Measurements from ENCODE around the gene FAM204A. TPM values are rescaled to one million over a fixed set of nuclear protein-coding genes. Genes with fewer than 3 reads are reported as not detected.

Gene FAM204A
- 61.6 and 65.2 TPM in 2 replicates for polyA plus RNA-seq (2014; cell fraction: cytosol; rRNA removed)
- polyA plus RNA-seq (2014; cell fraction: nucleus; rRNA removed): 17.6 and 23.0 TPM in 2 replicates

DNA sequence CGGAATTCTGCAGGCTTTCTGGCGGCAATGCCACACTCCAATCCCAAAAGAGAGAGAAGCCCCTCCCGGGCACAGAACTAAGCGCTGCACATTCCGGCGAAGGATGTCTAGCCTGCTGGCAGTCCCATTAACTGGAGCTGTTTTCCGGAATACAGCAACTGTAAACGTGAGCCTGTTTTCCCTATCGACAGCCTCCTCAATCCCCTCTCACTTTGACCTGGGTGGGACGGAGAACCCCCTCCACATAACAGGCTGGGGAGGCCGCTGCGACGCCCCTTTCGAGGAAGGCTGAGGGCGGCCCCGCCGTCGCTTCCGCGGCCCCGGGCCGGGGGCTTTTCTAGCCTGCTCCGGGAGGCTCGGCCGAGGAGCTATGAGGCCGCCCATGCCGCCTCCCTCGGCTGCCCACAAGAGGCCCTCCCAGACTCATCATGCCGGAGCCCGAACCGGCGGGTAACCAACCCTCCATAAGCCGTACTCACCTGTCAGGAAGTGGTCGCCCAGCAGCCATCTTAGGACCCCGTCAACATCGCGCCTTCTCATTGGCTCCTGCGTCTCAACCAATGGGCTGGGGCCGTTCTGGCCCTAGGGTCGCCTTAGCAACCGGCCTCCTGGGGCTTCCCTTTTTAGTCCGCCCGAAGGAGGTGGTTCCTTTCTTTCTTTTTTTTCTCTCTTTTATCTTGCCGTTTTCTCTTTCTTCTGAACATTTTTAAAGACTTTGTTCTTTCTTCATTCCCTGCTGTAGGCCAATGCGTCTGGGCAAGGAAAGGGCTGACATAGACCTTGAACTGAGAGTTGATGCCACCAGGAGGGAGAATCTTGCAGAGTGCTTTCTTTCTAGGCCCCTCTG lies at the start of gene FAM204A:
TSS of gene FAM204A (minus strand) at position 534 of the 847 bp plus-strand sequence. CDS start 5,909 bp downstream, outside the sequence.
- DNase-seq (ENCODE audit: low spot score): peak; percentile 89

DNA sequence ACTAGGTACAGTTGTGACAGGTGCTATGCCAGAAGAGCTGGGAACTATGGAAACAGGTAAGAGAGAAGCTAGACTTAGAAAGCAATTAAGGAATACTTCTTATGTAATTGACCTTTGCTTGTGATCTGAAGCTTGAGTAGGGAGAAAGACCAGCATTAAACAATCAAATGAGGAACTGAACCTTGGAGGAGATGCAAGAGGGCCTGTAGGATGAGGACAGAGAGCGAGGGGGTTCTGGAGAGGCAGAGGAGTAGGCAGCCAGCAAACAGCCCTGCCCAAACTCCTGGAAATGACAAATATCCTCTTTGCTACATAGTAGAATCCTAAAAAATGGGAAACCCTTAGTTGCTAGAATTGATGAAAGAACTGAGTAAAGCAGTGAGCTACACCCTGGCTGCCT lies 41.6 kb upstream of the FAM204A start:
- DNase-seq (ENCODE audit: low spot score): no peak

DNA sequence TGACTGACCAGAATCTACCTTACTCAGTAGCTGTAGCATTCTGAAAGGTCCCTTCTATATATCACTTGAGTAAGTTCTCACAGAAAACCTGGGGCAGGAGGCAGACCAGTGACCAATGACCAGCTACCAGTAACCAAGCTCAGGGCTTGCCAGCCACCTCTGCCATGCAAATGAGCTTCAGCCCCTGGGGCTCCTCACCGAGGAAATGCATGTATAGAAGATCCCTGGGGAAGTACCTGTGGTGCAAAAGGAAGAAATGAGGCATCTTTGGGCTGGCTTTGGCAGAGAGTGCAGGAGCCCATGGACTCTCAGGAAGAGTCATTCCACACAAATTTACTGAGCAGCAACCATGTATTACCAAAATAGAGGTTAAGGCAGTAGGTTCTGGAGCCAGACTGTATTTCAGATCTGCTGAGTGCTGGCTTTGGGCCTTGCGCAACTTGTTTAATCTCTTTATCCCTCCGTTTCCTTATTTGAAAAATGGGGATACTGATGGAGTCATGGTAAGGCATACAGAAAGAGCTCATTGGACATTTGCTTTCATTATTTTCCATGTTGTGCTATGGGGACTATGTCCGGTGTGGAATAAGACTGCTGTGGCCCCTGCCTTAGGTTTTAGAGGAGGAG lies 41.1 kb upstream of the FAM204A start:
- DNase-seq (ENCODE audit: low spot score): no peak

DNA sequence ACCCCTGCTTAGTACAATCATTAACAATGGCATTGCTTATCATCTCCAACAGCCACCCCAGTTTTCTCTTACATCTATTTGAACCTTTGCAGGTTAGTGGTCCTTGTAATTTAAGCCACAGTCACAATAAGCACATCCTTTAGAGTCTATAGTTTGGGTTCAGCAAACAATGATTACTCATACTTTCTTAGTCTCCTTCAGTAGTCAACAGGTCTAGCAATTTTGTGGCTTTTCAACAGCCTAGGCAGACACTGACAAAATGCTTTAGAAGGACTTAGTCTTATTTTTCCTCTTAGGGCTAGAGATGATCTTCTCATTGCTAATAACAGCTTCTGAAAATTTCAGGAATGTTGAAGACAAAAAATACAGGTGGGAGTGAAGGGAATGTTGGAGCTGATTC lies 32.3 kb upstream of the FAM204A start:
- no peak for DNase-seq (ENCODE audit: low spot score)

DNA sequence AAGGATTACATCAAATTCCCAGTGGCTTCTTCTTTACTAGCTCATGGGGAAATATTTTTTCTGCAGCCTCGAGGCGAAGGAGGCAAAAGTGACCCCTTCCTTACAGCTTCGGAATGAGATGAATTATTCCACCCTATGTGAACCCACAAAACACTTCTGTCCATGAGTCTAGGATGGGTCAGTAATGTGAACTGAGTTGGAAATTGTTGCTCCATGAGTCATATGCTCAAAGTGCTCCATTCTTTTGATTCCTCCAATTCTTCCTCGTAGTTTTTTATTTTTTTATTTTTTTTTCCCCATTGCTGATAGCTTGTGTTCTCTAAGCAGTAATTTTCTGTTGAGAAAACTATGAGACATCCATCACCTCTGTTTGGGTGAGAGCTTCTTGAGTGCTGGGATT lies 31.7 kb upstream of the FAM204A start:
- DNase-seq (ENCODE audit: low spot score): no peak

DNA sequence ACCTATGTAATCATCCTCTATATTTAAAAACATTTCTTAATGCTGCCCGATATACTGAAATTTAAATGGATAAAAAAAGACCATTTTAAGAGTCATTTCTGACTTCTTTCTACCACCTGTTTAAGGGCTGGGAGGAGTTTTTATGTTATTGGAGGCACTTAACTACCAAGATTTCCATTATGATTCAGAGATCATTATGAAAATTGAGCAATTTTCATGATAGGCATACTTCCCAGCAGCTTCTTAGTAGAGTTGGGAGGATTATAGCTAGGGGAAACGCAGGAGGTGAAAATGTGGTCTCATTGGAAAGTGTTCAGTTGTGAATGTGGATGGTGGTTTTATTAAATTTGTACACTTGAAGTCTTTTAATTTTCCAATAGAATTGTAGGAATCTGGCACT lies 28.4 kb upstream of the FAM204A start:
- DNase-seq (ENCODE audit: low spot score): no peak

DNA sequence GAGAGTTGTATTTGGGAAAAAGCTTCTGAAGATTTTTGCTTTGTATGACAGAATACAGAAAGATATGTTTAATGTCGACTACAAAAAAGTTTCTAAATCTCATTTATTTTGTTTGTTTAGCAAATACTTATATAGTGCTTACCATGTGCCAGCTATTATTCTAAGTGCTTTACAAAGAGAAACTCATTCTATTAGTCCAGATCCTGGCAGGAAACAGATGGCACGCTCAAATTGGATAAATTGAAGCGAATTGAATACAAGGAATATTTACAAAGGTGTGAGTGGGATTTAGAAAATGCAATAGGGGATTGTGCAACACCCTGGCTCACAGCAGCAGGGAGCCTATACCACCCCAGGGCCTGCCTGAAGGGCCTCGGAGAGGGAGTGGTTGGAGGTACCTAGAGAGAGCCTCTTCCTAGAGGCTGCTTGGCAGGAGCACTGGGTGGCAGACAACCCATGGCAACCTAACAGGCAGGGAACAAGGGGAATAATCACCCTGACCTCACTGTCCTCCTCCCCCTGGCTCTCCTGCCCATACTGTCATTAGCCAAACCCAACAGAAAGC lies 27.6 kb upstream of the FAM204A start:
- no peak for DNase-seq (ENCODE audit: low spot score)

DNA sequence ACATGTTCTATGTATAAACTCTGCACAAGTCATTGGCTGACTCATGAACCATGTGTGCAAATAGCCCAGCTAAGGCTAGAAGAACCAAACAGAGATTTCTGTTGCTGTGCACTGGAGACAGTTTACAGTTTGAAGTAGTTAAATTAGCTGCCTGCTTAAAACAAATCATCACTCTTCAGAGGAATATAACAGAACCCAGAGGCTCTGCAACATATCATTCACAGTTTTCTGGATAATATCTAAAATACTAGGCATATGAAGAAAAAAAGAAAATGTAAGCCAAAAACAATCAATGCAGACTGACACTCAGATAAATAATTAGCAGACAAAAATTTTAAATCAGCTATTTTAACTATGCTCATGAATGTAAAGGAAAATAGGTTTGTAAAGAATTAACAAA lies 23.6 kb upstream of the FAM204A start:
- no peak for DNase-seq (ENCODE audit: low spot score)

DNA sequence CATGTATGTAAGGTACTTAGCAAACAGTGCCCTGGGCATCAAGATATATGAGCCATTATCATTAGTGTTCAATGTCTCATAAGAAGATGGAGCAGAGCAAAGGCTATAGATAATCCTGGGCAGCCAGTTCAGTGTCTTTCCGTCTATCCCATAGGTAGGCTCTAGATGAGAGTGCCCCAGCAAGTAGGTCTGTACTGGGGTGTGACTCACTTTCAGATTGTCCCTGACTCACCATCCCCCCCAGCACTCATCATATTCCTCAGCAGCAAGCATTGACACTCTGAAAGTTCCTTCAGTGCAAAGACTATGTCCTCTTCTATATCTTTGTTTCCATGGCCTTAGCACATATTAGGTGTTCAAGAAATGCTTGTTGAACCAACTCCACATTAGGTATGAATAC lies 20.0 kb upstream of the FAM204A start:
- no peak for DNase-seq (ENCODE audit: low spot score)

DNA sequence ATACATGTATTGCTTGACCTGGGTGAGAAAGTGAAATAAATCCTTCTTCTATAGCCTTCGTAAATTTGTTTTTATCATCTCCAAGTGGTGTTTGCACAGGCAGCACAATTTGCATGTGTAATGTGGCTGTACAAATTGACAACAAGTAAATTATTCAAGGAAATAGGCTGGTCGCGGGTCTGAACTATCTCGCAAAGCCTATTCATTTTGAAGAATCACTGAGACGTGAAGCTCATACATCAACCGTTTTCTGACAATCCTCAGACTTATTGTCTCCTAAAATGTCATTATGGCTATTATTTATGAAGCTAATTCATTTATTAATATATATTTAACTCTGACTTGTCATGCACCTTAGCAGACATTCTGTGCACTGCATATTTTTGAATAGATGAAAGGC lies 16.2 kb upstream of the FAM204A start:
- no peak for DNase-seq (ENCODE audit: low spot score)

DNA sequence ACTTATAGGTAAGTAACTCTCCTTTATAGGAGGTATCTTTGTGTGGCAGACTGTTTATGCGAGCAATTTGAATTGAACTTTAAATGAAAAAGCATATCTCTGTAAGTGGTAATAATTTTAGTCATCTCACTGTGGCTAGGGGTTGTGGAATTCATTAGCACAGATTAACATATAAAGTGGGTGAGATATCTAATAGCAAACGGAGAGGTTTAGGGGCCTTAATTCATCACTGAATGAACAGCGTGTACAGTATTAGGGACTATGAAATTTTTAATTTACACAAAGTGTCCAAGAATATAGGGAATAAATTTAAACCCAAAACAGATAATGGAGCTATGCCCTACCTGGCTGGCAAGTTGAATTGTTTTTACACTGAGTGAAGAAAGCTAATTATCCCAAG lies 15.7 kb upstream of the FAM204A start:
- DNase-seq (ENCODE audit: low spot score): no peak

DNA sequence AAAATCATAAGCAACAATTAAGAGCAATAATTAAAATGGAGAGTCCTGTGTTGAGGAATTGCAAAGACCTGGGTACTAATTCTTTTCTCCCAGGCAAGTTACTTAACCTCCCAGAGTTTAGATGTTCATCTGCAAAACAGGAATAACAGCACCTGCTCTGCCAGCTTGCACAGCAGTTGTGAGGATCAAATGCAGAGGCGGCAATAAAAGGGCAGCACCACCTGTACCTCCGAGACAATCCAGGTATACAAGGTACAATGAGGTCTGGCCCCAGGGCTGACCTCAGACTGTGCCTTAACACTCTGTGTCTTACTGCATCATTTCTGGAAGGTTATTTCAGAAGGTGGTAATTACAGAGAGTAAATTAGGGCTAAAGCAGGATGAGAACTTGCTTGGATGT lies 14.5 kb upstream of the FAM204A start:
- no peak for DNase-seq (ENCODE audit: low spot score)

DNA sequence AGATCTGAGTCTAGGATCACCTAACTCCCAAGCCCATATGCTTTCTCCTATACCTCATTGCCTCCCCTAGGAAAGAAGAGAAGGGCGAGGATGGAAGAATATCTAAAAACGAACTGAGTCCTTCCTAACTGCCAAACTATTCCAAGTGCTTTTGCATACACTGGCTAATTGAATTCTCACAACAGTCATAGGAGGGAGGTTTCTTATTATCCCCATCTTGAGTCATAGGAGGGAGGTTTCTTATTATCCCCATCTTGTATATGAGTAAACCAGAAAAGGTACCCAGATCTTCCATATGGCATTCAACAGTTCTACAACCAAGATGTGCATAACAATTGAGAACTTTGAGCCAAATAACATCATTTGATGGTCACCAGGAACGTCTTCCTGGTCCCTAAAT lies 13.1 kb upstream of the FAM204A start:
- DNase-seq (ENCODE audit: low spot score): no peak

DNA sequence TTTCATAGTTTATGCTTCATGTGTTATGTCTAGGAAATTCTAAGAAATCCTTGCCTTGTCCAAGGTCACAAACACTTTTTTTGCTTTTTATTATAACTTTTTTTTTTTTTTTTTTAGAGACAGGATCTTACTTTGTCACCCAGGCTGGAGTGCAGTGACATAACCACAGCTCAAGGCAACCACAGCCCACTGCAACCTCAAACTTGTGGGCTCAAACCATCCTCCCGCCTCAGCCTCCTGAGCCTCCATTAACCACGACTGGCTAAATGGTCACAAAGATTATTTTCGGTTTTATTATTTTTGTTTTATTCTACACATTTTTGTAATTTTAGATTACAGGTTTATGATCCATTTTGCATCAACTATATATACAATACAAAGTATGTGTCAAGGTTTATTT lies 7.1 kb upstream of the FAM204A start:
- DNase-seq (ENCODE audit: low spot score): no peak

DNA sequence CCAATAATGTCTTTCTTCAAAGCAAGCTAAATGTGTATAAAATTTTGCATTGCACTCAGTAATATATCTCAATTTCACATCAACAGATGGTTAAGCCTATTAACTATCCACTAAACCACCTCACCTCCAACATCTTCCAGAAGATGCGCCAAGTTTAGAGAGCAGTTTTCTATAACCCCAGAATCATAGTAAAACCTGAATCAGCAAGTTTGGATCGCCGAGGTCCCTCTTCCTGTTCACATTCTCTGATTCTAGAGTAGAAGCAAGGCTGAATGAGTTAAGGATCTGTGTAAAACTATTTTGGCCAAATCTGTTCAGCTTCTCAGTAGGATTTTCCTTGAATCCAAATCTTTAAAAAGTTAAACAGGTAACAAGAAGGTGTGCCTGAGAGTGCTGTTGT lies 1.4 kb upstream of the FAM204A start:
- no peak for DNase-seq (ENCODE audit: low spot score)

DNA sequence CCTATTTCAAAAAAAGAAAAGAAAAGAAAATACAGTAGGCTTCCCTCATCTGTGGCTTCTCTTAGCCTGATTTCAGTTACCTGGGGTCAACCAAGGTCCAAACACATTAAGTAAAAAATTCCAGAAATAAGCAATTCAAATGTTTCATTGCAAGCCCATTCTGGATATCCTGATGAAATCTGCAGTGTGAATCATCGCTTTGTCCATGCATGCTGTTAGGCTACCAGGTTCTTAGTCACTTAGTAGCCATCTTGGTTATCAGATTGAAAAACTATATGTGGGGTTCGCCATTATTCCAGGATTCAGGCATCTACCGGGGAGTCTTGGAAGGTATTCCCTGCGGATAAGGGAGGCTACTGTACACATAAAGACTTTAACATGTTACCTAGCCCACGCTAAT lies 991 bp upstream of the FAM204A start:
- no peak for DNase-seq (ENCODE audit: low spot score)

DNA sequence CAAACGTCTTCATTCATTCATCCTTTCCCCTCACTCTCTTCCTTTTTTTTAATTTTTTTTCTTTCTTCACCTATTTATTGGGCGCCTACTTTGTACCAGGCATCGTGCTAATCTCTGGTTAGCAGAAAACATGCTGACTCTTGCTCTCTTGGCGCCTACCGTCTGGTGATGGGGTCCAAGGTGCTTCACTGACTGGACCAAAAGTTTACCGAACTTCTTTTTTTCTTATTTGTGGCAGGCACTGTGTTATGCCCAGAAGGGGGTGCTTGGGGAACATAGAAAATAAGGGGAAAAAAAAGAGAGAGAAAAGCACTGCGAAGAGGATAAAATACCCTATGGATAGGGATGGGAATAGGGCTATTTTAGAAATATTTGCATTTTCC lies 505 bp upstream of the FAM204A start:
- no peak for DNase-seq (ENCODE audit: low spot score)

DNA sequence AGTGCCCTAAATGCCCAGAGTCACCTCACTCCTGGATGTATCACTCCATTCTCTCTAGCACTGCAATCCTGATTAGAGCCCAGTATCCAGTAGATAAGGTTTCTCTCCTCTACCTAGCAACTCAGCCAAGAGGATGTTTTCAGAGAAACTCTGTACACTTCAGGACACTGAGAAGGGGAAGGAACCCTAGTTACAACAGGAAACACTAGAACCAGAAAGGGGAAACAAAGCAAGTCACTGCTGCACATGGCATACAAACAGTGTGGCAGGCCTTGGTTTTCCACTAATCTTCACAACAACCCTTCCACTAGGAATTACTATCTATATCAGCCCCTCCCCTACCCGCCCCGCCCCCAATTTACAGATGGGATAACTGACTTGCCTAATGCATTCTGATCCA lies 1.6 kb downstream of the FAM204A start:
- DNase-seq (ENCODE audit: low spot score): no peak

DNA sequence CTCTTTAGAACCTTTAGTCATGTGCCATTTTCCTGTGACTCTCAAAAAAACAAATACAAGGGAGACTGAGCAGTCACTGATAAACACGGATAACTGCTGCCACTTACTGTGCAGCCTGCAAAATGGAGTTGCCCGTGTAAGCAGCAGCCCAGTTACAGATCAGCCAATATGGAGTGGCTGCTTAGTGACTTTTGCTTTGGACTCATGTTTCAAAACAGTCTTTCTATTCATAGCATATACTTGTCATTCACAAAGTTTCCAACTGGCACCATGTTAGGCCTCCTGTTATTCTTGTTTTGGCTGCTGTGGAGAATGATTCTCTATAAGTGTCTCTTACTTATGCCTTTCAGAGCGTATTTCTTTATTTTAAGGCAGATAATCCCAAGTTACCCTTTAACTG lies 3.0 kb downstream of the FAM204A start:
- no peak for DNase-seq (ENCODE audit: low spot score)

DNA sequence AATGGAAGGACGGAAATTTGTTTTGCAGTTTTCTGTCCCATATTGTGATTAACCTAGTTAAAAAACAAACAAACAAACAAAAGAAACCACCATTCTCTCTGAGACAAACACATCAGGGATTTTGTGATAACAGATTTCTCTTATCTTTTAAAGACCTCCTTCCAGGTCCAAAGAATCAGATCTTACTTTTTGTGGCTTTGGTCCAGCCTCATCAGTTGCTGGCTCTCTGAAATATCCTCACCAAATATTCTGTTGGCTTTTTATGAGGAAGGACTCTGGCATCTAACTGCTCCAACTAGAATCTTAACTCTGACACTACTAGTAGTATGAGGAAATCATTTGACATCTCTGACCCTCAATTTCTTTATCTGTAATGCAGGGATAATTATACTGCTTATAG lies 4.8 kb downstream of the FAM204A start:
- no peak for DNase-seq (ENCODE audit: low spot score)

DNA sequence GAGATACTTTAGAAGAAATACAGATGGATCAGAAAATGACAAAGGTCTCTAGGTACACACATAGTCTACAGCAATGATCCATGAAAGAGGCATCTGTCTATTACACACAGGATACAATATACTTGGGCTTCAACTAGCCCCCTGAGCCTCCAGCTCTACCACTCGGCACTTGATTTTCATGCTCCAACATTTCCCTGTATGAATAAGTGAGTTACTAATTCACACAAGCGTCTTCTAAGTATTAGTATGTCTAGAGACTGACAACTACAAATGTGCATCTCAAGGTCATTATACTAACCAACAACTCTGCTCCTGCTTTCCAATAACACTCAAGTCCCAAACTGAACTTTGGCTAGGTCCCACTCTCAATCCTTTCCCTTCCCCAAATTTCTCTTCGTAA lies 8.3 kb downstream of the FAM204A start:
- DNase-seq (ENCODE audit: low spot score): no peak

DNA sequence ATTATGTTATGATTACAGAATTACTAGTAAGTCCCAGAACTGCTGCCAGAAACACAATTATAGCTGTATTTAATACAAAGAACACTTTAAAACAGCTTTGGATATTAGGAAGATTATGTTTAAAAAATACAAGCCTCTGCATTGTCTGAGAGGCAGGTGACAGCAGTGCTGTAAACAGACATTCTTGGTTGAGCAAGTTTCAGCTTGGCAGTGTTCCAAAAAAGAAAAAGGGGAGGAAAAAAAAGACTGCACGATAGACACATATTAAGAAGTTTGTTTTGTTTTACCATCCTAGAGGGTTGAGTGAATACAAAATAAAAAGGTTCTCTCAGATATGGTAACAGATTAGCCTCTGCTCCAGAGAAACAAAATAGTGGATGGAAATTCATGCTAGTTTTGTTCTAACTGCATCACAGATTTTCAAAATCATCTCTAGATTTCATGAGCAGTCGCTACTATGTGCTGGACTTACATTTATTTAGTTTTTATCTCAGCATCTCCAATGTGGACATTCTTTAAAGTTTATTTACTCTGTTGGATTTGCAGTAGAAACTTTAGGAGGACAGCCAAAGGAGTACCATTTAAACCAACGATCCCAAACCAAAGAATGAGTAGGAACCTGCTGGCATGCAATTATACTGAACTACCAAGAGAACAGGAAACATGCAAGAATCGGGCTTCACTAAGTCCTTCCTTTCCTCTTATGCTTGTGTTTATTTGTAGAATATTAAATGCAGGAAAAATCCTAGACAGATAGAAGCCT lies 9.0 kb downstream of the FAM204A start:
- DNase-seq (ENCODE audit: low spot score): no peak
